Jurkat, Clone E6-1 (cell line): ENCODE measurements around the gene TMEM139. TPM values are rescaled to one million over a fixed set of nuclear protein-coding genes. Genes with fewer than 3 reads are reported as not detected.
A peak's percentile ranks its signal among the peaks of the same experiment; 100 is the strongest.

Source experiments
- DNase-seq: peaks from one replicate; pipeline ENCODE4 v3.0.0-alpha.2; 2011; ENCODE audit warnings: low read depth, low spot score
- H3K4me3 ChIP-seq: 2 replicates; pipeline ENCODE4 v1.5.1; 2011; ENCODE audit warnings: mild to moderate bottlenecking, low read length, control low read depth, moderate library complexity
- polyA plus RNA-seq: library from polyadenylated mRNA; unstranded; fragments of >200 nt; gene quantifications from one replicate; pipeline ENCODE4 v1.2.1, GENCODE V29; 2012; ENCODE audit warnings: missing spikeins; ENCODE audit not compliant: insufficient read length, insufficient read depth

Gene TMEM139
- polyA plus RNA-seq = 2.2 TPM

GRCh38 chr7:143284591-143285469 lies at the start of gene TMEM139:
TMEM139 (plus strand) TSS chr7:143284958; CDS start chr7:143285958, 1,000 bp downstream.
- no peak for DNase-seq
- H3K4me3 ChIP-seq = peak within 1 kb of the TSS; percentile 9

DNA sequence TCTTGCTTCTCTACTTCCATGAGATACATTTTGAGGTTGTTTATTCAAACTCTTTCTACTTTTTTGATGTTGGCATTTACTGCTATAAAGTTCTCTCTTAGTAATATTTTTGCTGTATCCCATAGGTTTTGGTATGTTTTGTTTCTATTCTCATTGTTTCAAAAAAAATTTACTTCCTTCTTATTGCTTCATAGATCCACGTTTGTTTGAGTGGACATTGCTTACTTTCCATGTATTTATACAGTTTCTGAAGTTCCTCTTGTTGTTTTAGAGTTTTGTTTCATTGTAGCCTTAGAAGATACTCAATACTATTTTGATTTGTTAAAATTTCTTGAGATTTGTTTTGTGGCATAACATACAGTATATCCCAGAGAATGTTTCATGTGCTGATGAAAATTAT lies 49.2 kb upstream of the TMEM139 start:
- H3K4me3 ChIP-seq = no peak overlapping the region
- DNase-seq = no peak

- no peak overlapping the region for H3K4me3 ChIP-seq
- no peak for DNase-seq
Measured at GRCh38 chr7:143236408-143236990, 48.3 kb upstream of the TMEM139 start.

DNA sequence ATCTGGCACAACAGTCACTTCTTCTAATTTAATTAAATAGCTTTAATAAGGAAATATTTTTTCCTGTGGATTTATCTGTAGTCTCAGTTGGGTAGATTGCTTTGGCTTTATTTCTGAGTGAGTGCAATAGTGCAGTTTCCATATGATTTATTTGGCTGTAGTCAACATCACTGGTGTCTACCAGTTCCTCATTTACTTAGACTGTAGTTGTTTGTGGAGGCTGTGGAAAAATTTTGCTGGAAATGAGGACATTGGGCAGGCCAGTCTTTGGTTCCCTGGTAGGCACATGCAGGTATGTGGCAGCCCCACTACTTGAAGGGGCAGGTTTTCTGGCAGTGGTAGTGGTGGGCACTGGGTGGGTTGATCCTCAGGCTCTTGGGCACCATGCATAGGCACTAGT lies 47.4 kb upstream of the TMEM139 start:
- H3K4me3 ChIP-seq = no peak overlapping the region
- DNase-seq = no peak

DNA sequence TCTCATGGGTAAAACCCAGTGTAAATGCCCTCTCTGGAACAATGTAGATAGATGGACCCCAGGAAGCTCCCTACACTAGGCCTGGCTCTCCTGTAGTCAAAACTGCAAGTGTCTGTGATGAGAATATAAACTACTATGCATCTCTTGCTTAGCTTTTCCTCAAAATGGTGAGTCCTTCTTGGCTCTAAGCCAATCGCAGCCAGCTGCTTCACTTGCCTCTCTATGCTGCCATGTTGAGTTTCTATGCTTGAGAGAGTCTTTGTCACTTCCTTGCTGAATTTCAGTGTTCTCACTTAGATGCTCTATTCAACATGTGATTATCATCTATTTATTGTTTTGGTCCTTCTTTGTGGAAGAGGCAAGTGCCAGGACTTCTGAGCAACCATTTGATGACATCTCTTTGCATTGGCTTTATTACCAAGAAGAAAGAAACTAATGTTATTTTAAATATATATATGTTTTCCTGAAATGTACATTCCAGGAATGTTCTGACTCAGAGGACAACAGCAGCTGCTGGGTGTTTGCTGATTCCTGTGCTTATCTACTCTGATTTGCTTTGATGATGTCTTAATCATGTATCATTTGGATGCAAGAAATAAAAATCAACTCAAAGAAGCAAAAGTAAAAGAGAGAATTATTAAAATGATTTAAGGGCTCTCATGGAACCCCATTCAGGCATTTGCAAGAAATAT lies 46.3 kb upstream of the TMEM139 start:
- no peak overlapping the region for H3K4me3 ChIP-seq
- DNase-seq = no peak

- H3K4me3 ChIP-seq = no peak overlapping the region
- no peak for DNase-seq
Measured at GRCh38 chr7:143239813-143240212, 44.9 kb upstream of the TMEM139 start.

DNA sequence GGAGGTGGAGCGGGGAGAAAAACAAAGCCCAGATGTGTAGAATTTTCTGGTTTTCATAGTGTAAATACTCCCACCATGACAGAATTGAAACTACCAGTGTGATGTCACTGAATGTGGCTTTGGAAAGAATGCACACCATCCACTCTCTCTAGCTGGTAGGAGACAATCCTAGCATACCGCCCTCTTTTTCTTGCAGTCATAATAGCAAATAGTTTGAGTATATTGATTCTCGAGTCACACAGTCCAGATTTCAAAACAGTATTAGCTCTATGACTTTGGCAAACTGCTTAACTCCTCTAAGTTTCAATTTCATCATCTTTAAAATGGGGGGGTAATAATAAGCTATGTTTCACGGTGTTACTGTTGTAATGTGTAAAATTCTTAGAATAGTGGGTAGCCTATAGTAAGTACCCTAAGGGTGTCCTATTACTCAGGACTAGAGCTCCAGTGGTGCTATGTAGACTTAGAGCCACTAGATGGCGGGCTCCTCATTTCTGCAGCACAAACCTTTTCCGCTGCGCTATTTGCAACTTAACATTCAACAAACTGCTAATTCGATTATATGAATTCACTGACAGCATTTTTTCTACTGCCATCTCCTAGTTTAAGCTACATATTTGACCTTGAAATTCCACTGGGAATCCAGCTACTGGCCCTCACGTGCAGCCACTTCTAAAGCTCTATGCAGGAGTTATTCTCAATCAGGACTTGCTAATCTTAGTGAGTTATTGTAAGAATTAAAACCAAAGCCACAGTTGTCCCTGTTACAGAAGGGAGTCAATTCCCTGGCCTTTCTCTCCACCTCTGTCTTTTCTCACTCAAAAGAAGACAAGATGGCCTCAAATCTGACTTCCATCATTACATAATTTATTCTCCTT lies 44.2 kb upstream of the TMEM139 start:
- no peak overlapping the region for H3K4me3 ChIP-seq
- DNase-seq = peak; percentile 79

DNA sequence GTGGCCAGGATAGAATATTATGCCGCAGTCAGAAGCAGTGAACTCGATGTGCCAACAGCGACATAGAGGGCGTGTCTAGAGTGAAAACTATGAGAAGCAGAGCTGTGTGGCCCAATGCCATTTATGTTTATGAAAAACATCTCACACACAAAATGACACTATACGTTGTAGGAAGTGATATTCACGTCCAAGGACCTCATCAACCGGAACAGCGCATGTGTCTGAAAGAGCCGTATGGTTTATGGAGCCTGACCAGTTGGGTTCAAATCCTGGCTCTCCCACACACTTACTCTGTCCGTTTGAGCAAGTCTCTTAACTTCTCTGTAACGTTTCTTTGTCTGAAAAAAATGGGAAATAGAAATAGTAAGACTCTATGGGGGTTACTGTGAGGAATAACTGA lies 42.5 kb upstream of the TMEM139 start:
- no peak overlapping the region for H3K4me3 ChIP-seq
- DNase-seq = no peak

DNA sequence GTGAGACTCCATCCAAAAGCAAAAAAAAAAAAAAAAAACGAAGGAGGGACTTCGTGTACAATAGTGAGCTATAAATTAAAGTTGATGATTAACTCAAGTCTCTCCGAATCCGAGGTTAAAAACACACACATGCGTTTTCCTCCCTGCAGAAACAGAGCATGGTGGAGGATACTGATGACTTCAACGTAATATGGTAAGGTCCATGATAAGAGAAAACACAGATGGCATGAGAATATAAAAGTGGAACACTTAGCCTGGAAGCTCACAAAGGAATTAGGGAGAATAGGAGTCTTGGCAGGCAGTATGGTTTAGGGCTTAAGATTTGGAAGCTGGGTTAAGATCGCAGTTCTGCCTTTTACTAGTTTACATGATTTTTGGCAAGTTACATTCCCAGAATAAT lies 41.6 kb upstream of the TMEM139 start:
- H3K4me3 ChIP-seq = no peak overlapping the region
- DNase-seq = no peak

DNA sequence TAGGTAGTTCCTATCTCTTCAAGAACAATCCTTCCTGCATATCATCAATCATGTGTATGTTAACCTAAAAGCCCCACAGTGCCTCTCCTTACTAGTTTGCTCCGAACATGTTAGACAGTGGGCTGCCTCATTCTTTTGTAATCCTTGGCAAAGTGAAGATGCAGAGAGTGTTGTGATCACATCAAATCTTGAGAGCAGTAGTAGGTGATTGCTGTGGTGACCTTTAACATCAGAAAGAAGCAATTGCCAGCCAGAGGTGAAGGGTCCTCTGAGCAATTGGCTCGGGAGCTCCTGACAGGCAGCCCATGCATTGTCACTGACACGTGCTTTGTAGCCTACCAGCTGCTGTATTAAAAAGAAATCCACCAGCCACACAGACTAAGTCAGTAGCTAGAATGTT lies 41.1 kb upstream of the TMEM139 start:
- no peak for DNase-seq
- H3K4me3 ChIP-seq = no peak overlapping the region

- H3K4me3 ChIP-seq = no peak overlapping the region
- DNase-seq = no peak
Measured at GRCh38 chr7:143244321-143244720, 40.4 kb upstream of the TMEM139 start.

GRCh38 chr7:143245123-143245522 lies 39.6 kb upstream of the TMEM139 start:
- H3K4me3 ChIP-seq = no peak overlapping the region
- DNase-seq = no peak

GRCh38 chr7:143247372-143247771 lies 37.4 kb upstream of the TMEM139 start:
- no peak for DNase-seq
- no peak overlapping the region for H3K4me3 ChIP-seq

GRCh38 chr7:143248761-143249354 lies 35.9 kb upstream of the TMEM139 start:
- H3K4me3 ChIP-seq = no peak overlapping the region
- DNase-seq = no peak

GRCh38 chr7:143250199-143250598 lies 34.6 kb upstream of the TMEM139 start:
- no peak overlapping the region for H3K4me3 ChIP-seq
- no peak for DNase-seq

DNA sequence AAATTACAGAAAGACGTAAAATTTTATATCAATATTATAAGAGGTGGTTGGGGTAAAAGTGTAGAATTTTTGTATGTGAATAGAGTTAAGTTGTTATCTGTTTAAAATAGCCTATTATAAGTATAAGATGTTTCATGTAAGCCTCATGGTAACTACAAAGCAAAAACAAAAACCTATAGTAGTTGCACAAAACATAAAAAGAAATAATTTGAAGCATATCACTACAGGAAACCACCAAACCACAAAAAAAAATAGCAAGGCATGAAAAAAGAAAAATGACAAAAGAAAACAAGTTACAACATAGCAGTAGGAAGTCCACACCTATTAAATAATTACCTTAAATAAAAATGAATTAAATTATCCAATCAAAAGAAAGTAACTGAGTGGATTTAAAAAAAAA lies 33.9 kb upstream of the TMEM139 start:
- DNase-seq = peak; percentile 73
- no peak overlapping the region for H3K4me3 ChIP-seq

GRCh38 chr7:143252006-143252405 lies 32.8 kb upstream of the TMEM139 start:
- peak; percentile 32 for DNase-seq
- H3K4me3 ChIP-seq = no peak overlapping the region

DNA sequence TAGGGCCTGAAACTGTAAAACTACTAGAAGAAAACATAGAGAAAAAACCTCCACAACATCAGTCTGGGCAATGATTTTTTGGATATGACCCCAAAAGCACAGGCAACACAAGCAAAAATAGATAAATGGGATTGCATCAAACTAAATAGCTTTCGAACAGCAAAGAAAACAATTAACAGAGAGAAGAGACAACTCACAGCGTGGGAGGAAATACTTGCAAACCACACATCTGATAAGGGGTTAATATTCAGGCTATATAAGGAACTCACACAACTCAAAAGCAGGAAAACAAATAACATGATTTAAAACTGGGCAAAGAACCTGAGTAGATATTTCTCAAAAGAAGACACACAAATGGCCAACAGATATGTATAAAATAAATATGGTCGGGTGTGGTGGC lies 29.2 kb upstream of the TMEM139 start:
- H3K4me3 ChIP-seq = no peak overlapping the region

DNA sequence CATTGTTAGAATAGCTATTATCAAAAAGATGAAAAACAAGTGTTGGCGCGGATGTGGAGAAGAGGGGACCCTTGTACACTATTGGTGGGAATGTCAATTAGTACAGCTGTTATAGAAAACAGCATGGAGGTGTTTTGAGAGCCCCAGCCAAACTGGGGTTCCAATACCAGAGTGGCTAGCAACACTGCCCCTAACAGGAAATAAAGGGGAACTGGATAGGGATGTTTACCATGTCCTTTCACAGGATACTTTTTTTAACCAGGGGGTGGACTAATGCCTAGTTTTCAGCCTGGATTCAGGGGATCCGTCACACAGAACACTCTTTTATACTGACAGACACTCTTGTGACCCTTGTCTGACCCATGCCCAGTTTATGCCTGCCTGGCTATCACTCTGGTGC lies 28.4 kb upstream of the TMEM139 start:
- DNase-seq = no peak
- no peak overlapping the region for H3K4me3 ChIP-seq

More for the DNA sequence above, 29.2 kb upstream of the TMEM139 start:
- DNase-seq = no peak
